ENCODE data around the gene CEBPE.

DNA sequence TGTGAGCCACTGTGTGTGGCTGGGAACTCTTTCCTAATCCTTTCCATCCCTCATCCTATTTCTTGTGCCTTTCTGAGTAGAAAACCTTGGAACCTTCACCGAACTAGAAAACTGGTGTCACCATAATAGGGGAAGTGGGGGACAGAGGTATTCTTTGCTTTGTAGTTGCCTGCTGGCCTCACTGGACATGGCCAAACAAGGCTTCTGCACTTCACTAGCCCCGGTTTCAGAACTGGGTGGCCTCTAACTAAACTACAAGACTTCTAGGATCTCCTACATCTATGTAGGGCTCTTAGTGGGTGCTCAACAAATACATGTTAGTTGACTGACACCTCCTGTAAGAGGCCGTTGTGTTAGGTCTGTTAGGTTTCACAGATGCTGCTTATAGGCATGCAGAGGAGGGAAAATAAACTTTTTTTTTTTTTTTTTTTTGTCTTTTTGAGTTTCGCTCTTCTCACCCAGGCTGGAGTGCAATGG is 13.7 kb downstream of the CEBPE start:
- TF ChIP-seq, protein P1, sequence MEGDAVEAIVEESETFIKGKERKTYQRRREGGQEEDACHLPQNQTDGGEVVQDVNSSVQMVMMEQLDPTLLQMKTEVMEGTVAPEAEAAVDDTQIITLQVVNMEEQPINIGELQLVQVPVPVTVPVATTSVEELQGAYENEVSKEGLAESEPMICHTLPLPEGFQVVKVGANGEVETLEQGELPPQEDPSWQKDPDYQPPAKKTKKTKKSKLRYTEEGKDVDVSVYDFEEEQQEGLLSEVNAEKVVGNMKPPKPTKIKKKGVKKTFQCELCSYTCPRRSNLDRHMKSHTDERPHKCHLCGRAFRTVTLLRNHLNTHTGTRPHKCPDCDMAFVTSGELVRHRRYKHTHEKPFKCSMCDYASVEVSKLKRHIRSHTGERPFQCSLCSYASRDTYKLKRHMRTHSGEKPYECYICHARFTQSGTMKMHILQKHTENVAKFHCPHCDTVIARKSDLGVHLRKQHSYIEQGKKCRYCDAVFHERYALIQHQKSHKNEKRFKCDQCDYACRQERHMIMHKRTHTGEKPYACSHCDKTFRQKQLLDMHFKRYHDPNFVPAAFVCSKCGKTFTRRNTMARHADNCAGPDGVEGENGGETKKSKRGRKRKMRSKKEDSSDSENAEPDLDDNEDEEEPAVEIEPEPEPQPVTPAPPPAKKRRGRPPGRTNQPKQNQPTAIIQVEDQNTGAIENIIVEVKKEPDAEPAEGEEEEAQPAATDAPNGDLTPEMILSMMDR (IDR thresholded peaks at IDR 0.05; ENCODE audit: insufficient read depth, low read depth, low read length): no peak
- no peak for TF ChIP-seq EZH2 (IDR thresholded peaks at IDR 0.05; ENCODE audit: insufficient read depth, low read length)

Measured in astrocyte (in vitro differentiated cells and primary cell).